ENCODE data around the gene THUMPD3. TPM values are rescaled to one million over a fixed set of nuclear protein-coding genes. Genes with fewer than 3 reads are reported as not detected.

THUMPD3 gene
- total and polyA plus RNA-seq, 2 donors (not counting 1 experiment from before 2014, with no cell fraction given), result 57.8 to 59.9 TPM

DNA sequence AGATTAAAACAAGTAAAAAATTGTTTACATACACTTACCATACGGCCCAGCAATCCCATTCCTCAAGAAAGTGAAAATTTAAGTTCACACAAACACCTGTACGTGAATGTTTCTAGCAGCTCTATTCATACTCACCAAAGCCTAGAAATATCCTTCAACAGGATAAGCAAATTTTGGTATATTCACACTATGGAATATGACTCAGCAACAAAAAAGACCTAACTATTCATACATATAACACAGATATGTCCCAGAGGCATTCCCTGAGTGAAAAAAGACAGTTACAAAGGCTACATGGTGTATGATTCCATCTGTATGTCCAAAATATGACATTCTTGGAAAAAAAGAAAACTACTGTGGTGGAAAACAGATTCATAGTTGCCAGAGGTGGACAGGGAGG is 40.1 kb upstream of the THUMPD3 start:
- no peak for TF ChIP-seq EZH2 (IDR thresholded peaks at IDR 0.05; ENCODE audit: low read length, missing control alignments)
- TF ChIP-seq, protein P1, sequence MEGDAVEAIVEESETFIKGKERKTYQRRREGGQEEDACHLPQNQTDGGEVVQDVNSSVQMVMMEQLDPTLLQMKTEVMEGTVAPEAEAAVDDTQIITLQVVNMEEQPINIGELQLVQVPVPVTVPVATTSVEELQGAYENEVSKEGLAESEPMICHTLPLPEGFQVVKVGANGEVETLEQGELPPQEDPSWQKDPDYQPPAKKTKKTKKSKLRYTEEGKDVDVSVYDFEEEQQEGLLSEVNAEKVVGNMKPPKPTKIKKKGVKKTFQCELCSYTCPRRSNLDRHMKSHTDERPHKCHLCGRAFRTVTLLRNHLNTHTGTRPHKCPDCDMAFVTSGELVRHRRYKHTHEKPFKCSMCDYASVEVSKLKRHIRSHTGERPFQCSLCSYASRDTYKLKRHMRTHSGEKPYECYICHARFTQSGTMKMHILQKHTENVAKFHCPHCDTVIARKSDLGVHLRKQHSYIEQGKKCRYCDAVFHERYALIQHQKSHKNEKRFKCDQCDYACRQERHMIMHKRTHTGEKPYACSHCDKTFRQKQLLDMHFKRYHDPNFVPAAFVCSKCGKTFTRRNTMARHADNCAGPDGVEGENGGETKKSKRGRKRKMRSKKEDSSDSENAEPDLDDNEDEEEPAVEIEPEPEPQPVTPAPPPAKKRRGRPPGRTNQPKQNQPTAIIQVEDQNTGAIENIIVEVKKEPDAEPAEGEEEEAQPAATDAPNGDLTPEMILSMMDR (conservative IDR thresholded peaks at IDR 0.05 in 1 of 2, IDR thresholded peaks at IDR 0.05 in 1 of 2; ENCODE audit: low read depth in 1 of 2, low read length in 2 of 2), result no peak
- Histone ChIP-seq H3K4me1 (ENCODE audit: control insufficient read depth, extremely low read depth, insufficient read depth, low read length) (no peaks in the 10 kb centered on the region), H3K79me2 (ENCODE audit: control insufficient read depth, insufficient read depth, low read length) (no peaks in the 10 kb centered on the region), H2AFZ (ENCODE audit: low read length) (no peak overlapping the region), H3K4me3 (replicated peaks in 1 of 4; ENCODE audit: control extremely low read depth in 1 of 4, insufficient read depth in 1 of 4, low read depth in 3 of 4, low read length in 4 of 4) (no peak overlapping the region), H3K27me3 (ENCODE audit: control insufficient read depth, insufficient read depth, low read length) (no peaks in the 10 kb centered on the region), H3K27ac (ENCODE audit: insufficient read depth, low read length) (no peak overlapping the region), H3K4me2 (ENCODE audit: extremely low read depth, insufficient read depth, low read length) (no peak overlapping the region), H4K20me1 (ENCODE audit: control insufficient read depth, extremely low read depth, insufficient read depth, low read length) (no peaks in the 10 kb centered on the region), H3K9me3 (ENCODE audit: control insufficient read depth, insufficient read depth, low read depth, low read length) (no peaks in the 10 kb centered on the region), H3K36me3 (ENCODE audit: control insufficient read depth, insufficient read depth, low read length) (no peaks in the 10 kb centered on the region), H3K9ac (ENCODE audit: insufficient read depth, low read length) (no peak overlapping the region)
- DNase-seq (ENCODE audit: low read depth in 2 of 2), result no peak

DNA sequence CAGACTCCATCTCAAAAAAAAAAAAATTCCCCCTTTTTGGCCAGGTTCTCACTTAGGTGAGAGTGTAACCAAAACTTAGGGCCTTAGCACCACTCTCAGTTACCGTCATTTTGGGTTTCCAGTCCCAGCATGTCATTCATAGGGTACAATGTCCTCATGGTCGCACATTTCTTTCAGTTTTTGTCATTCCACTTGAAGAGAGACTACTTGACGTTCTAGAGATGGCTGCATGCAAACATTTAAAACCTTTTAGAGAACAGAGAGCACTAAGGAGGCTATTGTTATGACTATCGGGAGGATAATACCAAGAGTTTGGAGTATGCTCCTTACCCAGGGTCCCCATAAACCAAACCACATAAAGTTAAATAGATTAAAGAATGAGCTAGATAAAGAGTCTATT is 37.9 kb upstream of the THUMPD3 start:
- no peak overlapping the region for H3K4me2 ChIP-seq (ENCODE audit: extremely low read depth, insufficient read depth, low read length)
- TF ChIP-seq EZH2 (IDR thresholded peaks at IDR 0.05; ENCODE audit: low read length, missing control alignments), result no peak
- TF ChIP-seq, protein P1 (conservative IDR thresholded peaks at IDR 0.05 in 1 of 2, IDR thresholded peaks at IDR 0.05 in 1 of 2; ENCODE audit: low read depth in 1 of 2, low read length in 2 of 2), result no peak
- H3K27me3 ChIP-seq (ENCODE audit: control insufficient read depth, insufficient read depth, low read length), result no peaks in the 10 kb centered on the region
- no peaks in the 10 kb centered on the region for H3K9me3 ChIP-seq (ENCODE audit: control insufficient read depth, insufficient read depth, low read depth, low read length)
- no peak overlapping the region for H3K27ac ChIP-seq (ENCODE audit: insufficient read depth, low read length)
- no peak overlapping the region for H3K9ac ChIP-seq (ENCODE audit: insufficient read depth, low read length)
- no peaks in the 10 kb centered on the region for H3K36me3 ChIP-seq (ENCODE audit: control insufficient read depth, insufficient read depth, low read length)
- H2AFZ ChIP-seq (ENCODE audit: low read length), result no peak overlapping the region
- no peaks in the 10 kb centered on the region for H3K4me1 ChIP-seq (ENCODE audit: control insufficient read depth, extremely low read depth, insufficient read depth, low read length)
- DNase-seq (ENCODE audit: low read depth in 2 of 2), result no peak
- no peaks in the 10 kb centered on the region for H4K20me1 ChIP-seq (ENCODE audit: control insufficient read depth, extremely low read depth, insufficient read depth, low read length)
- no peak overlapping the region for H3K4me3 ChIP-seq (replicated peaks in 1 of 4; ENCODE audit: control extremely low read depth in 1 of 4, insufficient read depth in 1 of 4, low read depth in 3 of 4, low read length in 4 of 4)
- H3K79me2 ChIP-seq (ENCODE audit: control insufficient read depth, insufficient read depth, low read length), result no peaks in the 10 kb centered on the region

DNA sequence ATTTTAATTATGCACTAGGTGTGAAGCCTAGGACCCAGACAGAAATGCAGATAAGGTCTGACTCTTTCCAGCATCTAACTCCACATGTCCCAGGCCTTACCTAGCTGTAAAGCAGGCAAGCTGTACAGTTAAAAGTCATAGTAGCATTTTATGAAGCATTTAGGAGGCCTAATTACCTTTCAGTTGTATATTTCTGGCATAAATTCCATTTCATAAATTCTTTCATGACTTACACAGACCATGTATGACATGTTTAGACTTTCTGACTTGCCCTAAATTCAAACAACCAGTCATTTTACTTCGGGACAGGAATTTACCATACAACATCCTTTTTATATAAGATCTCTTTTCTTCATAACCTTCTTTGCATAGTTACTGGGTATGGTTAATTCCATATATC is 35.3 kb upstream of the THUMPD3 start:
- H3K9me3 ChIP-seq (ENCODE audit: control insufficient read depth, insufficient read depth, low read depth, low read length), result no peaks in the 10 kb centered on the region
- TF ChIP-seq EZH2 (IDR thresholded peaks at IDR 0.05; ENCODE audit: low read length, missing control alignments), result no peak
- TF ChIP-seq, protein P1 (conservative IDR thresholded peaks at IDR 0.05 in 1 of 2, IDR thresholded peaks at IDR 0.05 in 1 of 2; ENCODE audit: low read depth in 1 of 2, low read length in 2 of 2), result no peak
- no peaks in the 10 kb centered on the region for H3K27me3 ChIP-seq (ENCODE audit: control insufficient read depth, insufficient read depth, low read length)
- DNase-seq (ENCODE audit: low read depth in 2 of 2), result no peak
- no peaks in the 10 kb centered on the region for H3K79me2 ChIP-seq (ENCODE audit: control insufficient read depth, insufficient read depth, low read length)
- no peak overlapping the region for H2AFZ ChIP-seq (ENCODE audit: low read length)
- no peaks in the 10 kb centered on the region for H4K20me1 ChIP-seq (ENCODE audit: control insufficient read depth, extremely low read depth, insufficient read depth, low read length)
- H3K9ac ChIP-seq (ENCODE audit: insufficient read depth, low read length), result no peak overlapping the region
- no peaks in the 10 kb centered on the region for H3K4me1 ChIP-seq (ENCODE audit: control insufficient read depth, extremely low read depth, insufficient read depth, low read length)
- no peak overlapping the region for H3K27ac ChIP-seq (ENCODE audit: insufficient read depth, low read length)
- H3K36me3 ChIP-seq (ENCODE audit: control insufficient read depth, insufficient read depth, low read length), result no peaks in the 10 kb centered on the region
- no peak overlapping the region for H3K4me3 ChIP-seq (replicated peaks in 1 of 4; ENCODE audit: control extremely low read depth in 1 of 4, insufficient read depth in 1 of 4, low read depth in 3 of 4, low read length in 4 of 4)
- H3K4me2 ChIP-seq (ENCODE audit: extremely low read depth, insufficient read depth, low read length), result no peak overlapping the region
